Natural killer cell (primary cell): ENCODE measurements around the gene LIPT1. TPM values are rescaled to one million over a fixed set of nuclear protein-coding genes. Genes with fewer than 3 reads are reported as not detected.
"Not testable (repeated sequence)": the region's sequence is repeated elsewhere in the genome, so short reads cannot be mapped to it uniquely, and the experiment has no call there.

Source experiments
- ATAC-seq, 3 donors: fragments of 150-1000 bp in 2 of 3; fragments of 200-7000 bp in 1 of 3; cut with Tn5 transposase; 1 replicate in 1 of 3; 2 replicates in 2 of 3; pipeline ENCODE4 v1.10.0; 2021; ENCODE audit warnings: mild to moderate bottlenecking in 2 of 3, moderate library complexity in 2 of 3
- DNase-seq, 2 donors: peaks; one replicate each; pipeline versions ENCODE4 v3.0.0 to v3.0.0-alpha.2; 2013 to 2021; ENCODE audit warnings: mixed read lengths in 1 of 2
- H3K27ac ChIP-seq: one replicate; pipeline ENCODE4 v1.5.1; 2013; ENCODE audit warnings: mild to moderate bottlenecking, low read length
- H3K27me3 ChIP-seq: one replicate; pipeline ENCODE4 v1.6.1; 2013; ENCODE audit warnings: low read length; ENCODE audit not compliant: control insufficient read depth, insufficient read depth
- H3K36me3 ChIP-seq: one replicate; pipeline ENCODE4 v1.6.1; 2013; ENCODE audit warnings: low read length; ENCODE audit not compliant: control insufficient read depth, insufficient read depth
- H3K4me1 ChIP-seq: one replicate; pipeline ENCODE4 v1.6.1; 2013; ENCODE audit warnings: low read length; ENCODE audit not compliant: control insufficient read depth, insufficient read depth
- H3K4me3 ChIP-seq: one replicate; pipeline ENCODE4 v1.5.1; 2013; ENCODE audit warnings: low read length
- H3K9me3 ChIP-seq: one replicate; pipeline ENCODE4 v1.6.1; 2013; ENCODE audit warnings: low read length; ENCODE audit not compliant: control insufficient read depth, insufficient read depth
- H3K27ac Mint-ChIP-seq, 2 donors: one replicate each; pipeline ENCODE4 v1.8.0; 2022; ENCODE audit warnings: mild to moderate bottlenecking in 2 of 2, mixed read lengths in 2 of 2, moderate library complexity in 1 of 2
- H3K27me3 Mint-ChIP-seq, 2 donors: one replicate each; pipeline ENCODE4 v1.8.0; 2022; ENCODE audit warnings: low read depth in 2 of 2, mixed read lengths in 2 of 2
- H3K36me3 Mint-ChIP-seq: one replicate; pipeline ENCODE4 v1.8.0; 2022; ENCODE audit warnings: mixed read lengths
- H3K4me1 Mint-ChIP-seq, 2 donors: one replicate each; pipeline ENCODE4 v1.8.0; 2022; ENCODE audit warnings: mixed read lengths in 2 of 2
- H3K4me3 Mint-ChIP-seq: one replicate; pipeline ENCODE4 v1.8.0; 2022; ENCODE audit warnings: mild to moderate bottlenecking, moderate library complexity, mixed read lengths
- H3K9me3 Mint-ChIP-seq, 2 donors: one replicate each; pipeline ENCODE4 v1.8.0; 2022; ENCODE audit warnings: mixed read lengths in 2 of 2
- CTCF ChIP-seq: fragments of 200-600 bp; IDR thresholded peaks from one replicate; pipeline ENCODE4 v1.8.0; 2022; ENCODE audit warnings: antibody characterized with exemption
- WGBS: methylation state at CpG from one replicate; pipeline ENCODE4 v1.1.7; 2013; ENCODE audit warnings: missing lambda C conversion rate; ENCODE audit not compliant: insufficient coverage; 5-methylcytosine and 5-hydroxymethylcytosine counted together
- intact Hi-C: fragments of 100-400 bp; cut with micrococcal nuclease; formaldehyde crosslinking; loops from one replicate; pipeline ENCODE4 v1.14.2; 2022
- total RNA-seq, 4 donors: library from RNA; stranded (reverse); fragments of 120-200 nt in 1 of 4; gene quantifications; one replicate each; pipeline versions ENCODE4 v1.2.3 to v1.2.4, GENCODE V29; 2013 to 2022

Gene LIPT1
- total RNA-seq, 3 donors from 2014 or later (not counting 1 experiment from before 2014, with no cell fraction given) = 12.0 to 21.4 (median 17.3) TPM

- Histone ChIP-seq H3K9me3 (no peaks in the 10 kb centered on the region), H3K4me3 (no peak overlapping the region), H3K27ac (no peak overlapping the region), H3K4me1 (no peaks in the 10 kb centered on the region), H3K27me3 (no peaks in the 10 kb centered on the region), H3K36me3 (no peaks in the 10 kb centered on the region)
- TF ChIP-seq CTCF = no peak
- intact Hi-C loops = no loop called here
- no CpG with 5 or more reads among the region's 1 CpG for WGBS
- no peaks in the 10 kb centered on the region for H3K36me3 Mint-ChIP-seq
- H3K4me3 Mint-ChIP-seq = no peak overlapping the region
- no peak for ATAC-seq
- DNase-seq = no peak
- no peaks in the 10 kb centered on the region for H3K9me3 Mint-ChIP-seq
- peaks cover 0 to 6% of the 10 kb centered on the region in 2 donors for H3K27me3 Mint-ChIP-seq
- no peaks in the 10 kb centered on the region for H3K4me1 Mint-ChIP-seq
- H3K27ac Mint-ChIP-seq = no peak overlapping the region
Measured at GRCh38 chr2:99111945-99112344, 42.8 kb upstream of the LIPT1 start.

- no peaks in the 10 kb centered on the region for H3K36me3 ChIP-seq
- ATAC-seq (no peak), DNase-seq (no peak)
- Mint-ChIP-seq H3K27ac (no peak overlapping the region), H3K4me3 (no peak overlapping the region), H3K27me3 (peaks cover 0 to 6% of the 10 kb centered on the region in 2 donors), H3K9me3 (no peaks in the 10 kb centered on the region), H3K36me3 (no peaks in the 10 kb centered on the region), H3K4me1 (no peaks in the 10 kb centered on the region)
- H3K4me1 ChIP-seq = no peaks in the 10 kb centered on the region
- 99% methylated on average over 4 of the region's 4 CpGs for WGBS
- no peak overlapping the region for H3K27ac ChIP-seq
- no peaks in the 10 kb centered on the region for H3K27me3 ChIP-seq
- no peaks in the 10 kb centered on the region for H3K9me3 ChIP-seq
- intact Hi-C loops = no loop called here
- TF ChIP-seq CTCF = no peak
- no peak overlapping the region for H3K4me3 ChIP-seq
Measured at GRCh38 chr2:99112617-99113016, 42.1 kb upstream of the LIPT1 start.

GRCh38 chr2:99127981-99128380, 26.8 kb upstream of the LIPT1 start:
- H3K27ac ChIP-seq = no peak overlapping the region

GRCh38 chr2:99135044-99135556, 19.7 kb upstream of the LIPT1 start:
- 98% methylated on average over 2 of the region's 2 CpGs for WGBS
- H3K27me3 ChIP-seq, H3K4me3 ChIP-seq, H3K4me1 Mint-ChIP-seq, H3K27ac ChIP-seq, intact Hi-C loops, ATAC-seq, H3K4me3 Mint-ChIP-seq, H3K9me3 ChIP-seq, H3K4me1 ChIP-seq, H3K27ac Mint-ChIP-seq, H3K36me3 ChIP-seq, DNase-seq, H3K27me3 Mint-ChIP-seq: not testable (repeated sequence)
- Mint-ChIP-seq H3K9me3 (peaks cover 13 to 16% of the 10 kb centered on the region in 2 donors), H3K36me3 (peaks cover 44% of the 10 kb centered on the region)

More at GRCh38 chr2:99127981-99128380, 26.8 kb upstream of the LIPT1 start:
- DNase-seq (no peak), ATAC-seq (no peak)
- no peak overlapping the region for H3K27ac Mint-ChIP-seq
- H3K9me3 Mint-ChIP-seq = peaks cover 13 to 18% of the 10 kb centered on the region in 2 donors
- 93% methylated on average over 2 of the region's 2 CpGs for WGBS
- Histone ChIP-seq H3K27me3 (no peaks in the 10 kb centered on the region), H3K4me1 (no peaks in the 10 kb centered on the region), H3K4me3 (no peak overlapping the region), H3K36me3 (peaks cover 9% of the 10 kb centered on the region), H3K9me3 (peaks cover 9% of the 10 kb centered on the region)
- H3K27me3 Mint-ChIP-seq = no peaks in the 10 kb centered on the region
- TF ChIP-seq CTCF = no peak
- no peaks in the 10 kb centered on the region for H3K4me1 Mint-ChIP-seq
- intact Hi-C loops = no loop called here
- peaks cover 69% of the 10 kb centered on the region for H3K36me3 Mint-ChIP-seq
- no peak overlapping the region for H3K4me3 Mint-ChIP-seq
